ENCODE measurements around the gene IGFBP6. TPM values are rescaled to one million over a fixed set of nuclear protein-coding genes. Genes with fewer than 3 reads are reported as not detected.

Gene IGFBP6
- total RNA-seq, 4 donors from 2014 or later: 67.3 to 143 (median 77.4) TPM

DNA sequence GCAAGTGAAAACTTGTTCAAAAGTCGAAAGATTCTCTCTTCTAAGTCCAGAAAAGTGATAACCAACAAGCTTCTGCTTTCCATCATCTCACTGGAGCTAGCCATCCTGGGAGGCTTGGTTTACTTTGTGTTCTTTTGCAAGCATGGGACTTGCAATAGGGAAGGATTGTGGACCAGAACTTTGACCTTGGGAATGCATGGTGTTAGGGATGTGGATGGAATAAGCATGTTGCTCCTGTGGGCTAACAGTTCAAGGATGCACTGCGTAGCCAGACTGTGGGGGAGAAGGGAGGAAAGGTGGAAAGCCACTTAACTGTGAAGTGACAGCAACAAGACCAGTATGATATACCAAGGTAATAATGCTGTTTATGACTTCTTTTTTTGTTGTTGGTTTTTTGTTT lies 34.4 kb downstream of the IGFBP6 start:
- in situ Hi-C loops (cut with MboI; ENCODE audit: low sequenced_read_pairs in 4 of 4): no loop called here
- ATAC-seq (no peak), DNase-seq (no peak)
- Histone ChIP-seq H3K4me1 (no peaks in the 10 kb centered on the region), H3K27me3 (no peaks in the 10 kb centered on the region), H3K9me3 (no peaks in the 10 kb centered on the region), H3K27ac (no peak overlapping the region), H3K36me3 (no peaks in the 10 kb centered on the region), H3K4me3 (no peak overlapping the region)
- no peak for TF ChIP-seq CTCF (IDR thresholded peaks at IDR 0.05 in 4 of 5, conservative IDR thresholded peaks at IDR 0.05 in 1 of 5)
- TF ChIP-seq POLR2A (IDR thresholded peaks at IDR 0.05): no peak
- intact Hi-C loops (cut with DNase I; ENCODE audit: low total_unique reads): no loop called here

GRCh38 chr12:53133722-53134121 lies 36.3 kb downstream of the IGFBP6 start:
- Histone ChIP-seq H3K36me3 (no peaks in the 10 kb centered on the region), H3K4me1 (no peaks in the 10 kb centered on the region), H3K4me3 (no peak overlapping the region), H3K9me3 (no peaks in the 10 kb centered on the region), H3K27ac (no peak overlapping the region), H3K27me3 (no peaks in the 10 kb centered on the region)
- DNase-seq: no peak
- ATAC-seq: no peak
- TF ChIP-seq CTCF (IDR thresholded peaks at IDR 0.05 in 4 of 5, conservative IDR thresholded peaks at IDR 0.05 in 1 of 5): no peak
- TF ChIP-seq POLR2A (IDR thresholded peaks at IDR 0.05): no peak
- in situ Hi-C loops (cut with MboI; ENCODE audit: low sequenced_read_pairs in 4 of 4) (no loop called here), intact Hi-C loops (cut with DNase I; ENCODE audit: low total_unique reads) (no loop called here)

DNA sequence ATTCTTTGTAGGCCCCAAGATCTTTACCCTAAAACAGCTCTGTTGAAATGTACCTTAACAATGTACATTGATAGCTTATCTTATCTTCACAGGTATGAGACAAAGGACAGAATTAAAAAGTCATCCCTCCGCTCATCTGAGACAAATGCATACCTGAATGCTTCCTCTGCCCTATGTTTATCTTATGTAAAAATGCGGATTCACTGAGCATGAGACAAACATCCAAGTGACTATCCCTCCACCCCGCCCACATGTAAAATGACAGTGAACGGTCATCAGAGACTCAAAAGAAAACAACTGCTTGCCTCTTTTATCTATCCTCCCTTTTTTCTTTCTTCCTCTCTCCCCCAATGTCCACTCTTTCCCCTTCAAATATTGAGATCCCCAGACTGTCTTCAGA lies 45.9 kb downstream of the IGFBP6 start:
- ATAC-seq (no peak), DNase-seq (no peak)
- Histone ChIP-seq H3K36me3 (no peaks in the 10 kb centered on the region), H3K4me3 (no peak overlapping the region), H3K4me1 (no peaks in the 10 kb centered on the region), H3K27me3 (no peaks in the 10 kb centered on the region), H3K27ac (no peak overlapping the region), H3K9me3 (no peaks in the 10 kb centered on the region)
- intact Hi-C loops (cut with DNase I; ENCODE audit: low total_unique reads): no loop called here
- TF ChIP-seq POLR2A (IDR thresholded peaks at IDR 0.05) (no peak), CTCF (IDR thresholded peaks at IDR 0.05 in 4 of 5, conservative IDR thresholded peaks at IDR 0.05 in 1 of 5) (no peak)
- in situ Hi-C loops (cut with MboI; ENCODE audit: low sequenced_read_pairs in 4 of 4): no loop called here

GRCh38 chr12:53145383-53146260 lies 48.2 kb downstream of the IGFBP6 start:
- in situ Hi-C loops (cut with MboI; ENCODE audit: low sequenced_read_pairs in 4 of 4) (no loop called here), intact Hi-C loops (cut with DNase I; ENCODE audit: low total_unique reads) (no loop called here)
- Histone ChIP-seq H3K27ac (no peak overlapping the region), H3K27me3 (no peaks in the 10 kb centered on the region), H3K9me3 (no peaks in the 10 kb centered on the region), H3K4me3 (no peak overlapping the region), H3K36me3 (no peaks in the 10 kb centered on the region), H3K4me1 (no peaks in the 10 kb centered on the region)
- ATAC-seq: no peak
- DNase-seq: no peak
- no peak for TF ChIP-seq POLR2A (IDR thresholded peaks at IDR 0.05)
- TF ChIP-seq CTCF (IDR thresholded peaks at IDR 0.05 in 4 of 5, conservative IDR thresholded peaks at IDR 0.05 in 1 of 5): no peak

Measured in gastrocnemius medialis (tissue), 4 donors.